ENCODE measurements around the gene TMEM256.

Gene TMEM256

DNA sequence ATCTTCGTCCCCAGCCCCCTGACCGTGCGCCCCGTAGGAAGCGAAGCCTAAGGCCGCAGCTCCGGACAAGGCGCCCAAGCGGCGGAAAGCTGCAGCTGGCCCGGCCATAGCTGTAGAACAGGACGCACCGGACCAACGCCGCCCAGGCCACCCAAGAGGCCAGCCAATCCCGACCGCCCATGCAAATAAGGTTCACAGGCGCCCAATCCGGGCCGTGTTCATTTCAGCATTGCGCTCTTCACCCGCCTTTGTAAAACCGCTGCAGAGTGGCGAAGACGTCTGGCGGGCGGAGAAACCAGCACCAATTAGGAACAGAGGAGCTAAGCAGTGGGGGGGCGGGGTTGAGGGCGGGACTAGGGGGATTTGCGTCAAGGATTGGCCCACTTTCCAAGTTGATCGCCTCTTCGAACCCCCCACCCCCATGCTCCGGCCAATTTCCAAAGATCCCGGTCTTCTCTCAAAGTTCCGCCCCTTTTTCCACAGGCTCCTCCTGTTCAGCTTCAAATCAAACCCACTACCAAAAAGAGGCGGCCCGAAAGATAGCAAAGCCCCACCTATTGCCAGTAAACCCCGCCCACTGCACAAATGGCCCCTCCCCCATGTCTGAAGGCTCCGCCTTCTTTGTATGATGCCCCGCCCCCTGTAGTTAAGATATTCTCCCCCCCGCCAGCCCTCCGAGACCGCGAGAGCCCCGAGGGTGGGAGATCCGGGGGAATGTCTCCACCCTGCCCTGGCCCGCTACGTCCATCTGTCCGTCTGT is at the start of gene TMEM256:
TSS of gene TMEM256 (minus strand) at position 121 of the 760 bp plus-strand sequence. CDS start at position 108, 13 bp downstream.
- peak; percentile 96 for DNase-seq

DNA sequence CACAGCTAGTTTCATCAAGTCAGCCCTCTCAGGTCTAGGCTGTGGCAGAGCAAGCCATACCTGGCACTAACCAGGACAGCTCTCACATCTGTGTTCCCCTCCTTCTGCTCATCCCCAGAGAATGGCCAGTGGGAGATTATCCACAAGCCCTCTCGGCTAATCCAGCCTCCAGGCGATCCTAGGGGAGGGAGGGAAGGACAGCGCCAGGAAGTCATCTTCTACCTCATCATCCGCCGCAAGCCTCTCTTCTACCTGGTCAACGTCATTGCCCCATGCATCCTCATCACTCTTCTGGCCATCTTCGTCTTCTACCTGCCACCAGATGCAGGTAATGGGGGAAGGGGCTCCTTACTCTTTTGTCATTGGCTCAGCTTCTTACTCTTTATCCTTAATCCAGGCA is 44.6 kb upstream of the TMEM256 start:
- DNase-seq = no peak

DNA sequence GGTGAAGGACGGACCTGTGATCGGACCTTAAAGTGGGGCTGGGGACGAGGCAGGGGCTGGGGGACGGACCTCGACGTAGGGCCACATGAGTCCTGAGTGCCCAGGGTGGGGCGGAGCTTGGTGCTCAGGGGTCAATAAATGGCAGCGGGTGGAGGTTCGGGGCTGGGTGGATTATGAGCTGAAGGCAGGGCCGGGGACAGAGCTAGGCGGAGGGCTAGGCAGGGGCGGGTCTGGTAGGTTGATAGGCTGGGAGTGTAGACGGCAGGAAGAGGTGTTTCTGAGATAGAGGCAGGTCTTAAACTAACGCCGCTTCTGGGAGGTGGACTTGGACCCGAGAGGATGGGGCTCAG is 41.7 kb upstream of the TMEM256 start:
- DNase-seq = peak; percentile 68

DNA sequence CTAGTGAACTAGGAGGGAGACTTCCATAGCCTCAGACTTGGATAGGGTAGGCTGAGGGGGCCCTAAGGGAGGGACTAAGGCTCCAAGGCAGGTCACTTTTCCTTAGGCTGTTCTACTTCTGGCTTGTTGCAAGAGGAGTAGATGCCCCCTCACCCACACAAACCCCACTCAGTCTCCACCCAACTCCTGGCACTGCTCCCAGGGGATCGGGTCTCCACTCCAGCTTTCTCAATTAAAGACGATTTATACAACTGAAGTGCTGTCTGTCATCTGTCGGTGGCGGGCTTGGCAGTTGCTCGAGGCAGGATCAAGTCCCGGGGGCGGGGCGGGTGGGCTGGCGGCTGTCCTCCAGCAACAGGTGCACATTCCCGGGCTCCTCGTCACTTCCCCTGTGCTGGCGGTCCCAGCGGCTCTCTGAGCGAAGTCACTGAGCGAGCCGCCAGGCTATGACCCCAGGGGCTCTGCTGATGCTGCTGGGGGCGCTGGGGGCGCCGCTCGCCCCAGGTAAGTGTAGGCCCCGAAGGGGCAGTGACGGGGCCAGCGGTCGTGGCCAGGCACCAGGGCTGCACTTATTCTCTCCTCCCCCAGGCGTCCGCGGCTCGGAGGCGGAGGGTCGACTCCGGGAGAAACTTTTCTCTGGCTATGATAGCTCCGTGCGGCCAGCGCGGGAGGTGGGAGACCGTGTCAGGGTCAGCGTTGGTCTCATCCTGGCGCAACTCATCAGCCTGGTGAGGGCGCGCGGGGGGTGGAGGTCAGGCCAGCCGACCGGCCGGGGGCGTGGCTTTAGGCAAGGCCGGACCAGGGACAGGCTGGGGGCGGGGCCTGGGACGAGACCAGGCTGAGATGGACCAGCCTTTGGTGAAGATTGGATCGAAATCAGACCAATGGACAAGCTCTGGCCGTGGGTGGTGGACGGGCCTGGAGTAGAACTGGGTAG is 41.1 kb upstream of the TMEM256 start, which contains the start of gene CHRNB1:
TSS of gene CHRNB1 (plus strand) at position 380 of the 937 bp plus-strand sequence. CDS start at position 447, 67 bp downstream.
- peak; percentile 60 for DNase-seq

DNA sequence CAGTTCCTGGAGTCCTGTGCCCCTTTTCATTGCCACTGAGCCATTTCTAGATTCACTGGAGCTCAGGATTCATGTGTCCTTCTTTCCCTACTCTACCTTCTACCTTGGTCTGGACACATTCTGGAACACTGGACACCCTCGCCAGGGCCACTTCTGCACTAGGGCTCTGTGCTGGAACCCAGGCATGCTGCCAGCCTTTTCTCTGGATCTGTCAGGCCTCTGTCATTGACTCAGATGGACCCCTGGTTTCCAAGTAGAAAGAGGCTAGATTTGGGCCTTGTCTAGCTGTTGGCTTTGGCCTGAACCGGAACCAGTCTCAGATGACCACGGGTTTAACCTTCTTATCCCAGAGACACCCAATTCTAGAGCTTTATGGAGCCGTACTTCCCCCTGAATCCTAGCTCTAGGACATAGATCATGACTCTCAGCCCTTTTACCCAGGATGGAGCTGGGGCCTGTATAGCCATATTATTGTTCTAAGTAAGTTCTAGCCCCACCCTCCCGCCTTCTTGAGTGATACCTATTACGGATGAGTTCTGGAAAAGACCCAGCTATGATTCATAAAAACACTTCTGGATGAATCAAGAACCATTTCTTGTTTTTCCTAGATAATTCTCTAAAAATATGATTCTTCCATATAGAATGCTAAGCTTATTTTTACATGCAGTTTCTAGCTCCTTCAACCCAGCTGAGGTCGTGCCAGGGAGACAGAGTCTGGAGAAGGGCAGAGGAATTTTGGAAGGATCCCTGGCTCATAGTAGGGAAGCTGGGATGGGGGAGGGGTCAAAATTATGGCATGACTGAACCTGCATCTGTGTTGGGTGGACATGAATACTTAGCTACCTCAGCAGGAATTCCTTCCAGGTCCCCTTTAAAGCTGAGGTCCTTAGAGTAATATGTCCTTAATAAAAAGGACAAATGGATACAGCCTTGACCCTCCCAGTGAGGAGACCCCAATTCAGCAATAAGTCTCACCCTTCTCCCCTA is 39.9 kb upstream of the TMEM256 start:
- DNase-seq = no peak

DNA sequence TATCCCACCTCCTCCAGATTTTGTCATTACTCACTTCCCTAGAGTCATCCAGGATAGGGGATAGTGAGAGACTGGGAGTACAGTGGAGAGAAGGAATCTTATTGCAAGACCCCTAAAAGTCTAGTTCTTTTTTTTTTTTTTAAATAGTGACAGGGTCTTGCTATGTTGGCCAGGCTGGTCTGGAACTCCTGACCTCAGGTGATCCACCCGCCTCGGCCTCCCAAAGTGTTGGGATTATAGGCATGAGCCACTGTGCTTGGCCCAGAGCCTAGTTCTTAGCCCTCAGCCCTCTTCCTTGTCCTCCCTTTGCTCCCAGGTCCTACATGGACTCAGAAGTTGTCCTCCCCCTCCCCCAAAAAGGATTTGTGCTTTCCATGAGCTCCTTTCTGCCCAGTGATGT is 38.2 kb upstream of the TMEM256 start:
- DNase-seq = no peak

DNA sequence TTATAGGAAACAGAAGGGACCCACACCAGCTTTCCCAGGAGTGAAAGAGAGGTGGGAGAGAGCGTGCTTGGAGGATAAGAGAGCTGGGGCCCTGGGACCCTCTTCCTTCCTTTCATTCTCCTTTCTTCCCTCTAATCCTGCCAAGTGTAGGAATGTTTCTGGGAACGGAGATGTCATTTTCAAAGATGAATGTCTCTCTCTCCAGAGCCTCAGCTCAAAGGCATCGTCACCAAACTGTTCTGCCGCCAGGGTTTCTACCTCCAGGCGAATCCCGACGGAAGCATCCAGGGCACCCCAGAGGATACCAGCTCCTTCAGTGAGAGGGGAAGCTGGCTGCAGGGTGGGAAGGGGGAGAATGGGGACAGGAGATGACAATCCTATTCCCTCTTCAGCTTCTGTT is 37.4 kb upstream of the TMEM256 start:
- no peak for DNase-seq

DNA sequence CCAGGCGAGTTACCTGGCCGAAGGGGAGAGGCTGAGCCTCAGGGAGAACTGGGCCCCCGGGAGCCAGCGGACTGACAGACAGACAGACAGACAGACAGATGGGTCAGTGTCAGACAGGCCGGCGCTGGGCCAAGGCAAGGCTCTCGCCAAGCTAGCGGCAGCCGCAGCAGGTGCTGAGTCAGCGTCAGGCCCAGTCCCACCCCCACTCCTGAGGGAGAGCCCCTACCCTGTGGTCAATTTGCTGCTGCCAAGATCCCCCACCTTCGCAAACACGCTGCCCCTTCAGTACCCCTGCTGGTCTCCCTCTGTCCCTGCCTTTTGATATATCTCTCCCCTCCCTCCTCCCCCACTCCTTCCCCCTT is 36.9 kb upstream of the TMEM256 start:
- peak; percentile 62 for DNase-seq

DNA sequence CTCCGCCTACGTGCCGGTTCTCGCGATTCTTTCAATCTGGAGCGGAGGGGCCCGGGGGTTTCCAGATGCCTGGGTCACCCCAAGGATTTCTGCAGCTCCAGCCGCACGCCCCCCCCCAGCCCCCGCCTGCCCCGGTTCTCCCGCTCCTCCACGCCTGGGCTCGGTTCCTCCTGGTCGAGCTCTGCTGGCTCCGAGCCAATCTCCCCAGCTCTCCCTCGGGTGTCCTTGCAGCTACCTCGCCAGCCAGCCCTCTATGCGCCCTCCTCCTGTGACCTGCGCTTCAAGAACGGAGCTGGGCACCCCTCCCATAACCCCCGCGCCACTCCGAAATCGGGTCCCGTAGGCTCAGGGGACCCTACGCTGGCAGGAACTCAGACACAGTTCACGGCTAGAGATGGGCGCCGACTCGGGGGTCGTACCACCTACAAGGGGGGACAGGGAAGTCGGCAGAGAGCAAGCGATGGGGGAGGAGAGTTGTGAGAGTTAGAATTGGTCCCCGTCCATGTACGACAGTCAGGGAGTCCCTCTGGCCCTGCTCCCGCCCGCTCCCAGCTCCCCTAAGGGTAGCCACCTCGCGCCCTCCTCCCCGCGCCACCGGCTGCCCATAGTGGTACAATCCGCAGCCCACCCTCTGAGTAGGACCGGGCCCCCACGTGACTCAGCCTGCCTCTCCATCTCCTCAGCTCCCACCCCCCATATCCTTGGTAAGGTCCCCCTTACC is 36.4 kb upstream of the TMEM256 start:
- peak; percentile 72 for DNase-seq

DNA sequence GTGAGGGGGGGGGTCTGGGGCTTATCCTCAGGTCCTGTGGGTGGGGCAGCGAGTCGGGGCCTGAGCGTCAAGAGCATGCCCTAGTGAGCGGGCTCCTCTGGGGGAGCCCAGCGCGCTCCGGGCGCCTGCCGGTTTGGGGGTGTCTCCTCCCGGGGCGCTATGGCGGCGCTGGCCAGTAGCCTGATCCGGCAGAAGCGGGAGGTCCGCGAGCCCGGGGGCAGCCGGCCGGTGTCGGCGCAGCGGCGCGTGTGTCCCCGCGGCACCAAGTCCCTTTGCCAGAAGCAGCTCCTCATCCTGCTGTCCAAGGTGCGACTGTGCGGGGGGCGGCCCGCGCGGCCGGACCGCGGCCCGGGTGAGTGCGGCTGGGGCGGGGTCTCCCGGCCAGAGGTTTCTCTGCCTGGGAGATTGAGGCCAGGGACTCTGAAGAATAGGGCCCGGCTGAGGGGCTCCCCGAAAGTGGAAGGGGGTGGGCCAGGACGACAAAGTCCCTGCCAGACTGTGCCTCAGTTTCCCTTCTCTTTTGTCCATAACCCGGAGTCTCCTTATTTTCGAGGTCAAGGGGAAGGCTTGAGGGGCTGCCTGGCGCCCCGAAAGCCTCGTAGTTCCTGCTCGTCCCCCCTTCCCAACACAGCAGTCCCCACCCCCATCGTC is 35.7 kb upstream of the TMEM256 start, which contains the start of gene FGF11:
TSS of gene FGF11 (plus strand) at position 51 of the 651 bp plus-strand sequence. CDS start at position 160, 109 bp downstream.
- no peak for DNase-seq

DNA sequence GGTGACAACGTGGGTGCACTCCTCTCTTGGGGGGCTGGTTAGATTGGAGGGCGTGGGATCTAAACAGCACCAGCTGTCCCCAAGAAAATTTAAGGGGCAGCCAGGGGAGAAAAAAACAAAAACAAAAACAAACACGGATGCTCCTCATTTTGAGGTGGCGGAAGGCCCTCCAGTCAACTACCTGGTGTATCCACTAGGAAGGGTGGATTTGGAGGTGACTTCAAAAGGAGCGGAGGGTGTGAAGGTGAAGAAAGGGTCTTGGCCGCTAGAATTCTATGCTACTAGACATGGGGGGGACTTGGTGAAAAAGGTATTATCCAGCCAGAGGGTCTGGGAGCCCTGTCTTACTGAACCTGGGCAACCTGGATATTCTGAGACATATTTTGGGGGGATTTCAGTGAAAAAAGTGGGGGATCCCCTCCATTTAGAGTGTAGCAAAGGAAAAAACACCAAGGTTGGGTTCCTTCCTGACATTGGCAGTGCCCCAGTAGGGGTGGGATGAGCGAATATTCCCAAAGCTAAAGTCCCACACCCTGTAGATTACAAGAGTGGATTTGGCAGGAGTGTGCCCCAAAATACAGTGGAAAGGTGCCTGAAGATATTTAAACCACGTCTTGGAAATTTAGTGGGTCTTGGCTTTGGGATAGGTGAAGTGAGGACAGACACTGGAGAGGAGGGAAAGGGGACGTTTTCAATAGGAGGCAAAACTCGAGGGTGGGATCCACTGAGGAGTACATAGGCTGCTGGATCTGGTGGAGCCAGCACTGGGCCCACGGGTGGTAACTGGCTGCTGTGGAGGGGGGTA is 35.0 kb upstream of the TMEM256 start:
- DNase-seq = no peak

DNA sequence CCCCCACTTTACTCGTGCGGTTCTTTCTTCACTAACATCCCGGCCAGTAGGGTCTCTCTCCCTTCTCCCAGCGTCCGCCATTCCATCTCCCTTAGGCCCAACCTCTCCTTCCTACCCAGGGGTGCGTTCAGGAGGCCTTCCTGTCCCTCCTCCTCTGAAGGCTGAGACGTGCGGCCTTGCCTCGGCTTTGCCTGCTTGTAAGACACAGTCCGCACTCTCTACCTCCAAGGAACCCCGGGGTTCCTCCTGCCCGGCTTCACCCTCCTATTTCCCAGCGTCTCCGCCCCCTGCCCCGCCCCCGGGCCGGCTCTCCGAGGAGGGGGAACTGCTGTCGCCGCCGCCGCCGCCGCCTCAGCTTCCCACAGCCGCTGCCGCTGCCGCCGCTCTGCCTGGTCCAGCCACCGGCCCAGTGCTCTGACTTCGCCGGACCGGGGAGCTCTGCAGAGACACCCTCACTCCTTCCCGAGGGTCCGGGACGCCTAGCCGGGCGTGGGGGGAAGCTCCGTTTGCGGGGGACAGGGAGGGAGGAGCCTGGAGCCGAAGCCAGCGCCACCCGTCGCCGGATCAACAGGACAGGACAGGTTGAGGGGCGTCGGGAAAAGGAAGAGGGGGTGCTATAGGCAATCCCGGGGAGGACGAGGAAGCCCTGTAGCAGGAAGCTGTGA is 34.2 kb upstream of the TMEM256 start:
- peak; percentile 79 for DNase-seq

DNA sequence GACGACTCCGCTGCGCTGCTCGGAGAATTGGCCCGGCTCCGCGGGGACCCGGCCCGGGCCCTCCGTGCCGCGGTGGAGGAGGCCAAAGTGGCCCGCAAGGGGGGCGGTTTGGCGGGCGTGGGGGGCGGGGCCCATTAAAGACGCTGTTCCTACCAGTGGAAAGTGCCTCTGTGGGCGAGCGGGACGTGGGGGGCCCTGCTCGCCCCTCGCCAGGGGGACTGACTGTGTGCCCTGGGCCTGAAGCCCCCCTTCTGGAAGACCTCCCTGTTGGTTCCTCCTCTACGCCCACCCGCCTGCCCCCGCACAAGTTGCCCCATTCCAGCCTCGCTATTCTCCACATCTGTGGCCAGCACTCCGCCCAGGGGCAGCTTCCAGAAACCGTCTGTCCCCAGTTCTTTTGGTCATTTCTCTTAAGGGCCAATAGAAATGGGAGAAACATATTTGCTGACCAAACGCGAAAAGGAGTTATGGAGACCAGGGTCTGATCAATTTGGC is 33.5 kb upstream of the TMEM256 start:
- DNase-seq = no peak

DNA sequence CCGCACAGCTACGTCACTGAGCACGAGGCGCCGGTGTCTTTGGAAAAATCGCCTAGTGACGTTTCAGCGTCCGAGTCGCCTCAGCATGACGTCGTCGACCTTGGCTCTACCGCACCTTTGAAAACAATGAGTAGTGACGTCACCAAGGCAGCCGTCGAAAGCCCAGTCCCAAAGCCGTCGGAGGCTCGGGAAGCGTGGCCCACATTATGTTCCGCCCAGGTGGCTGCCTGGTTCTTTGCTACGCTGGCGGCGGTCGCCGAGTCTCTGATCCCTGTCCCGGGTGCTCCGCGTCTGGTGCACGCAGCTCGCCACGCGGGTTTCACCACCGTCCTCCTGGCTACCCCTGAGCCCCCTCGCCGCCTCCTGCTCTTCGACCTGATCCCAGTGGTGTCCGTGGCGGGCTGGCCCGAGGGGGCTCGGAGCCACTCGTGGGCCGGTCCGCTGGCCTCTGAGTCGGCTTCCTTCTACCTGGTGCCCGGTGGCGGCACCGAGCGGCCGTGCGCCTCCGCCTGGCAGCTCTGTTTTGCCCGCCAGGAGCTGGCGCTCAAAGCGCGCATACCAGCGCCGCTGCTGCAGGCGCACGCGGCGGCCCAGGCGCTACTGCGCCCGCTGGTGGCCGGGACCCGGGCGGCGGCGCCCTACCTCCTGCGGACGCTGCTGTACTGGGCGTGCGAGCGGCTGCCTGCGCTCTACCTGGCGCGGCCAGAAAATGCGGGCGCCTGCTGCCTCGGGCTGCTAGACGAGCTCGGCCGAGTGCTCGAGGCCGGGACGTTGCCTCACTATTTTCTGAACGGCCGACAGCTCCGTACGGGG is 32.9 kb upstream of the TMEM256 start:
- DNase-seq = peak; percentile 90

DNA sequence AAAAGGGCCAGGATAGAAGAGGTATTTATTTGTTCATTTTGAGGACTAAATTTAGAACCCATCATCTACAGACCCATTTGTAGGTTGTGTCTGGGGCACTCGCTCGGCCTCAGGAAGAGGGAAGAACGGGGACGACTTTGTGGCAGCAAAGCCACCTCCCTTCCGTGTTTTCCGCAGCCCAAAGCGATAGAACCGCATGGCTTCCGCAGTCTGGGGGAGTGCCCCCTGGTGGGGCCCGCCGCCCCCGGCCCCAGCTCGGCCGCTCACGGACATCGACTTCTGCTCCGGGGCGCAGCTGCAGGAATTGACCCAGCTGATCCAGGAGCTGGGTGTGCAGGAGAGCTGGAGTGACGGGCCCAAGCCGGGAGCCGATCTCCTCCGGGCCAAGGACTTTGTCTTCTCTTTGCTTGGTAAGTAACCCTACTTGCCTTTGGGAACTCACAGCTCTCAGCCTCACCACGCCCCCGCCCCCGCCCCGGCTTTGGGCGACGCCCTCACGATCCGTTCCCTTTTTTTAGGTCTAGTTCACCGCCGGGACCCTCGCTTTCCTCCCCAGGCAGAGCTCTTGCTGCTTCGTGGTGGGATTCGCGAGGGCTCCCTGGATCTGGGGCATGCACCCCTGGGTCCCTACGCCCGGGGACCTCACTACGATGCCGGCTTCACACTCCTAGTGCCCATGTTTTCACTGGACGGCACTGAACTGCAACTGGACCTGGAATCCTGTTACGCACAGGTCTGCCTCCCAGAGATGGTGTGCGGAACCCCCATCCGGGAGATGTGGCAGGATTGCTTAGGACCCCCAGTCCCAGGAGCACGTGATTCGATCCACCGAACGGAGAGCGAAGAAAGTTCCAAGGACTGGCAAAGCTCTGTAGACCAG is 32.0 kb upstream of the TMEM256 start:
- DNase-seq = peak; percentile 87

DNA sequence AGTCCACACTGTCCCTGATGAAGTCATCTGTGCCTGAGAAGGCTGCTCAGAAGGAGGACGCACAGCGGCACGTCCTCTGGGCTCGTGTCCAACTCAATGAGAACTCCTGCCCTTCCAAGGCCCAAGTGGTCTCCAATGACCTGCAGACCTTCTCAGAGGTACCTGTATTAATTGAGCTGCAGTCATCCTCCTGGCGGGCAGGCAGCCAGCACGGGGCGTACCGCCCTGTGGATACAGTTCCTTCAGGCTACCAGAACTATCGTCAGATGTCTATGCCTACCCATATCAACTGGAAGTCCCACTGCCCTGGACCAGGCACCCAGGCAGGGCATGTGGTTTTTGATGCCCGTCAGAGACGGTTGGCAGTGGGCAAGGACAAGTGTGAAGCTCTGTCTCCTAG is 28.4 kb upstream of the TMEM256 start:
- DNase-seq = no peak

DNA sequence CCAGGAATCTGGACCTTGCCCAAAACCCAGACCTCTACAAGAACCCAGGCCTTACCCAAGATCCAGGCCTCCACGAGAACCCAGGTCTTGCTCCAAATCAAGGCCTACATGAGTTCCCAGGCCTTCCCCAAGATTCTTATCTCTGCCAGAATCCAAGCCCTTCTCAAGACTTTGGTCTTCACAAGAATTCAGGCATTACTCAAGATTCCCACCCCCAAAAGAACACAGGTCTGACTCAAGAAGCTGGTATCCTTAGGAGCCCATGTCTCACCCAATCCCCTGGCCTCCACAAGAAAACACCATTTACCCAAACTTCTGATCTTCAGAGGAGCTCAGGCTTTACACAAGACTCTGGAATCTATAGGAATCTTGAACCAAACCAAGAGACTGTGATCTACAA is 27.3 kb upstream of the TMEM256 start:
- DNase-seq = no peak

DNA sequence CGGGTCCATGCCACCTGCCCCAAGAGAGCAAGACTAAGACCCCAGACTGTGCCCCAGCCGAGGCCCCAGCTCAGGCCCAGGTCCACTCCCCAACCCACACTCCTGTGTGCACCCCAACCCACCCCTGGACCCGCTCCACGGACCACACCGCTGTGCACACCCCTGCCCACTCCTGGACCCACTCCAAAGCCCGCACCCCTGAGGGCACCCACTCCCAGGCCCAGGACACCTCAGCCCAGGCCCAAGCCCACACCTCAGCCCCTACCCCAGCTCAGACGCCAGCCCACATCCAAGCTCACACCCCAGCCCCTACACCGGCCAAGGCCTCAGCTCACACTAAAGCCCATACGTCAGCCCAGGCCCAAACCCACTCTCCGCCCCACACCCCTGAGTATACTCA is 25.8 kb upstream of the TMEM256 start:
- no peak for DNase-seq
